Measurements from ENCODE around the gene DOLK. TPM values are rescaled to one million over a fixed set of nuclear protein-coding genes. Genes with fewer than 3 reads are reported as not detected.

The DOLK gene
- total and polyA plus RNA-seq, 4 donors = 9.5 to 15.3 (median 11.7) TPM

- peak overlapping the region; percentile 34 to 47 for H3K27ac ChIP-seq (ENCODE audit: low read depth in 1 of 2, low read length in 2 of 2)
- H3K4me1 ChIP-seq (ENCODE audit: control insufficient read depth in 4 of 4, insufficient read depth in 4 of 4, low read length in 3 of 4) = peaks cover 3 to 47% (median 23%) of the 10 kb centered on the region in 4 donors
- H3K27me3 ChIP-seq (ENCODE audit: control insufficient read depth in 4 of 4, insufficient read depth in 4 of 4, low read length in 3 of 4) = no peaks in the 10 kb centered on the region
- no peak overlapping the region for H3K4me3 ChIP-seq (ENCODE audit: low read depth in 1 of 3, low read length in 3 of 3)
- no peaks in the 10 kb centered on the region for H3K9me3 ChIP-seq (ENCODE audit: control insufficient read depth in 4 of 4, low read length in 3 of 4)
- H3K9ac ChIP-seq (ENCODE audit: low read depth in 1 of 2, low read length in 2 of 2) = no peak overlapping the region
- DNase-seq (ENCODE audit: low spot score) = no peak
- WGBS = 91% methylated on average over 6 of the region's 6 CpGs
- H3K36me3 ChIP-seq (ENCODE audit: control insufficient read depth in 4 of 4, insufficient read depth in 3 of 4, low read depth in 1 of 4, low read length in 3 of 4) = peaks cover 6 to 39% (median 30%) of the 10 kb centered on the region in 4 donors
- TF ChIP-seq GABPA (IDR thresholded peaks at IDR 0.05 in 1 of 2, conservative IDR thresholded peaks at IDR 0.05 in 1 of 2) (no peak), SP1 (IDR thresholded peaks at IDR 0.05) (no peak)
Observed at GRCh38 chr9:128910906-128911305, 36.5 kb downstream of the DOLK start.

GRCh38 chr9:128909859-128910258 is 37.5 kb downstream of the DOLK start:
- H3K4me1 ChIP-seq (ENCODE audit: control insufficient read depth in 4 of 4, insufficient read depth in 4 of 4, low read length in 3 of 4) = peaks cover 3 to 39% (median 18%) of the 10 kb centered on the region in 4 donors
- 88% methylated on average over 4 of the region's 4 CpGs for WGBS
- H3K4me3 ChIP-seq (ENCODE audit: low read depth in 1 of 3, low read length in 3 of 3) = no peak overlapping the region
- DNase-seq (ENCODE audit: low spot score) = no peak
- peaks cover 6 to 39% (median 30%) of the 10 kb centered on the region in 4 donors for H3K36me3 ChIP-seq (ENCODE audit: control insufficient read depth in 4 of 4, insufficient read depth in 3 of 4, low read depth in 1 of 4, low read length in 3 of 4)
- TF ChIP-seq FOXA2 (IDR thresholded peaks at IDR 0.05) (no peak), FOXA1 (IDR thresholded peaks at IDR 0.05) (no peak), ZBTB33 (IDR thresholded peaks at IDR 0.05) (no peak), HNF4A (conservative IDR thresholded peaks at IDR 0.05) (no peak), SP1 (IDR thresholded peaks at IDR 0.05) (no peak), REST (IDR thresholded peaks at IDR 0.05) (no peak), TAF1 (conservative IDR thresholded peaks at IDR 0.05) (no peak), EGR1 (IDR thresholded peaks at IDR 0.05; ENCODE audit: low read depth in 2 of 2) (no peak)
- no peak overlapping the region for H3K9ac ChIP-seq (ENCODE audit: low read depth in 1 of 2, low read length in 2 of 2)
- peak overlapping the region in 1 of 2 donors; percentile 6 for H3K27ac ChIP-seq (ENCODE audit: low read depth in 1 of 2, low read length in 2 of 2)
- H3K9me3 ChIP-seq (ENCODE audit: control insufficient read depth in 4 of 4, low read length in 3 of 4) = no peaks in the 10 kb centered on the region
- no peaks in the 10 kb centered on the region for H3K27me3 ChIP-seq (ENCODE audit: control insufficient read depth in 4 of 4, insufficient read depth in 4 of 4, low read length in 3 of 4)

GRCh38 chr9:128908372-128908771 is 39.0 kb downstream of the DOLK start:
- no peaks in the 10 kb centered on the region for H3K27me3 ChIP-seq (ENCODE audit: control insufficient read depth in 4 of 4, insufficient read depth in 4 of 4, low read length in 3 of 4)
- H3K9me3 ChIP-seq (ENCODE audit: control insufficient read depth in 4 of 4, low read length in 3 of 4) = no peaks in the 10 kb centered on the region
- WGBS = 98% methylated on average over 24 of the region's 24 CpGs
- H3K9ac ChIP-seq (ENCODE audit: low read depth in 1 of 2, low read length in 2 of 2) = no peak overlapping the region
- H3K4me1 ChIP-seq (ENCODE audit: control insufficient read depth in 4 of 4, insufficient read depth in 4 of 4, low read length in 3 of 4) = peaks cover under 1 to 28% (median 8%) of the 10 kb centered on the region in 4 donors
- H3K4me3 ChIP-seq (ENCODE audit: low read depth in 1 of 3, low read length in 3 of 3) = no peak overlapping the region
- no peak overlapping the region for H3K27ac ChIP-seq (ENCODE audit: low read depth in 1 of 2, low read length in 2 of 2)
- no peak for DNase-seq (ENCODE audit: low spot score)
- H3K36me3 ChIP-seq (ENCODE audit: control insufficient read depth in 4 of 4, insufficient read depth in 3 of 4, low read depth in 1 of 4, low read length in 3 of 4) = peaks cover 2 to 39% (median 27%) of the 10 kb centered on the region in 4 donors
- TF ChIP-seq FOXA2 (IDR thresholded peaks at IDR 0.05) (no peak), CTCF (IDR thresholded peaks at IDR 0.05; ENCODE audit: low read depth, low read length, missing input control) (no peak), FOXA1 (IDR thresholded peaks at IDR 0.05) (no peak), ZBTB33 (IDR thresholded peaks at IDR 0.05) (no peak), MAX (IDR thresholded peaks at IDR 0.05) (no peak), NR2F2 (IDR thresholded peaks at IDR 0.05) (no peak), TAF1 (conservative IDR thresholded peaks at IDR 0.05) (no peak), HNF4A (conservative IDR thresholded peaks at IDR 0.05) (no peak), REST (IDR thresholded peaks at IDR 0.05) (no peak), HNF4G (IDR thresholded peaks at IDR 0.05) (no peak)
